HPDE6-E6E7 (cell line): ENCODE results near the gene COL1A2.

Experiments used
- DNase-seq: peaks from one replicate; pipeline ENCODE4 v3.0.0; 2011; ENCODE audit warnings: missing footprints; ENCODE audit errors: extremely low spot score

COL1A2 gene

GRCh38 chr7:94394437-94395140, at the start of gene COL1A2:
TSS of gene COL1A2 (plus strand) at chr7:94394895. CDS start at chr7:94395032, 137 bp downstream.
- DNase-seq: no peak

- DNase-seq: no peak
Observed at GRCh38 chr7:94345907-94346306, 48.8 kb upstream of the COL1A2 start.

- DNase-seq: no peak
Observed at GRCh38 chr7:94348142-94348541, 46.6 kb upstream of the COL1A2 start.

GRCh38 chr7:94350734-94351133, 44.0 kb upstream of the COL1A2 start:
- DNase-seq: no peak

- DNase-seq: no peak
Observed at GRCh38 chr7:94351703-94352102, 43.0 kb upstream of the COL1A2 start.

- no peak for DNase-seq
Observed at GRCh38 chr7:94352887-94353286, 41.8 kb upstream of the COL1A2 start.

GRCh38 chr7:94354953-94355352, 39.7 kb upstream of the COL1A2 start:
- no peak for DNase-seq

GRCh38 chr7:94355454-94355853, 39.2 kb upstream of the COL1A2 start:
- DNase-seq: no peak

- DNase-seq: no peak
Observed at GRCh38 chr7:94357076-94357475, 37.6 kb upstream of the COL1A2 start.

- DNase-seq: no peak
Observed at GRCh38 chr7:94360926-94361325, 33.8 kb upstream of the COL1A2 start.

- DNase-seq: no peak
Observed at GRCh38 chr7:94362276-94362675, 32.4 kb upstream of the COL1A2 start.

GRCh38 chr7:94364816-94365215, 29.9 kb upstream of the COL1A2 start:
- DNase-seq: no peak

- no peak for DNase-seq
Observed at GRCh38 chr7:94366163-94366562, 28.5 kb upstream of the COL1A2 start.

- no peak for DNase-seq
Observed at GRCh38 chr7:94366832-94367231, 27.9 kb upstream of the COL1A2 start.

GRCh38 chr7:94367949-94368348, 26.7 kb upstream of the COL1A2 start:
- DNase-seq: no peak

GRCh38 chr7:94368371-94368791, 26.3 kb upstream of the COL1A2 start:
- DNase-seq: no peak

GRCh38 chr7:94374231-94374630, 20.5 kb upstream of the COL1A2 start:
- no peak for DNase-seq

GRCh38 chr7:94374721-94375566, 19.8 kb upstream of the COL1A2 start:
- no peak for DNase-seq

GRCh38 chr7:94375691-94376090, 19.0 kb upstream of the COL1A2 start:
- DNase-seq: no peak

- DNase-seq: no peak
Observed at GRCh38 chr7:94376281-94376680, 18.4 kb upstream of the COL1A2 start.

- no peak for DNase-seq
Observed at GRCh38 chr7:94378356-94378755, 16.3 kb upstream of the COL1A2 start.

- DNase-seq: no peak
Observed at GRCh38 chr7:94380264-94380663, 14.4 kb upstream of the COL1A2 start.

- no peak for DNase-seq
Observed at GRCh38 chr7:94382132-94382531, 12.6 kb upstream of the COL1A2 start.
